ENCODE results near the gene KCNC1. TPM values are rescaled to one million over a fixed set of nuclear protein-coding genes. Genes with fewer than 3 reads are reported as not detected.

Gene KCNC1
- total RNA-seq, 1 experiment from 2014 or later = 0.26 TPM

- CTCF ChIA-PET = no interaction called here
- Mint-ChIP-seq H3K4me1 (ENCODE audit: low read depth, unreplicated experiment) (no peaks in the 10 kb centered on the region), H3K9me3 (ENCODE audit: low read depth, unreplicated experiment) (peaks cover 2% of the 10 kb centered on the region), H3K27ac (ENCODE audit: unreplicated experiment) (no peak overlapping the region), H3K4me3 (ENCODE audit: low read depth, unreplicated experiment) (no peak overlapping the region), H3K27me3 (ENCODE audit: unreplicated experiment) (no peaks in the 10 kb centered on the region), H3K36me3 (ENCODE audit: insufficient read depth, unreplicated experiment) (no peaks in the 10 kb centered on the region)
- intact Hi-C loops (cut with micrococcal nuclease; ENCODE audit: unreplicated experiment) = no loop called here
- no peak for DNase-seq
- no peak for TF ChIP-seq CTCF (IDR thresholded peaks at IDR 0.05; ENCODE audit: unreplicated experiment)
- no TSS peak for BruUV-seq (replicated peaks)
Measured at GRCh38 chr11:17810041-17810440, 75.5 kb downstream of the KCNC1 start.

- no peak for DNase-seq
- Mint-ChIP-seq H3K4me1 (ENCODE audit: low read depth, unreplicated experiment) (no peaks in the 10 kb centered on the region), H3K36me3 (ENCODE audit: insufficient read depth, unreplicated experiment) (no peaks in the 10 kb centered on the region), H3K27me3 (ENCODE audit: unreplicated experiment) (no peaks in the 10 kb centered on the region), H3K9me3 (ENCODE audit: low read depth, unreplicated experiment) (peaks cover 2% of the 10 kb centered on the region), H3K4me3 (ENCODE audit: low read depth, unreplicated experiment) (no peak overlapping the region), H3K27ac (ENCODE audit: unreplicated experiment) (no peak overlapping the region)
- no peak for TF ChIP-seq CTCF (IDR thresholded peaks at IDR 0.05; ENCODE audit: unreplicated experiment)
- CTCF ChIA-PET = interaction anchor here (0.7 kb wide), 1 partner anchor 162 kb away, joined by 3 read pairs; no protein-coding TSS in a partner anchor
- intact Hi-C loops (cut with micrococcal nuclease; ENCODE audit: unreplicated experiment) = no loop called here
- BruUV-seq (replicated peaks) = no TSS peak
Measured at GRCh38 chr11:17810746-17811145, 76.2 kb downstream of the KCNC1 start.

- no peaks in the 10 kb centered on the region for H3K36me3 Mint-ChIP-seq (ENCODE audit: insufficient read depth, unreplicated experiment)
- peaks cover 2% of the 10 kb centered on the region for H3K9me3 Mint-ChIP-seq (ENCODE audit: low read depth, unreplicated experiment)
- BruUV-seq (replicated peaks) = no TSS peak
- CTCF ChIA-PET = no interaction called here
- no peaks in the 10 kb centered on the region for H3K27me3 Mint-ChIP-seq (ENCODE audit: unreplicated experiment)
- no peaks in the 10 kb centered on the region for H3K4me1 Mint-ChIP-seq (ENCODE audit: low read depth, unreplicated experiment)
- intact Hi-C loops (cut with micrococcal nuclease; ENCODE audit: unreplicated experiment) = no loop called here
- no peak for TF ChIP-seq CTCF (IDR thresholded peaks at IDR 0.05; ENCODE audit: unreplicated experiment)
- no peak overlapping the region for H3K4me3 Mint-ChIP-seq (ENCODE audit: low read depth, unreplicated experiment)
- DNase-seq = no peak
- H3K27ac Mint-ChIP-seq (ENCODE audit: unreplicated experiment) = no peak overlapping the region
Measured at GRCh38 chr11:17811352-17811751, 76.8 kb downstream of the KCNC1 start.

GRCh38 chr11:17812091-17812864 lies 77.7 kb downstream of the KCNC1 start:
- intact Hi-C loops (cut with micrococcal nuclease; ENCODE audit: unreplicated experiment) = no loop called here
- H3K27ac Mint-ChIP-seq (ENCODE audit: unreplicated experiment) = no peak overlapping the region
- BruUV-seq (replicated peaks) = no TSS peak
- CTCF ChIA-PET = no interaction called here
- no peak for TF ChIP-seq CTCF (IDR thresholded peaks at IDR 0.05; ENCODE audit: unreplicated experiment)
- no peaks in the 10 kb centered on the region for H3K4me1 Mint-ChIP-seq (ENCODE audit: low read depth, unreplicated experiment)
- H3K4me3 Mint-ChIP-seq (ENCODE audit: low read depth, unreplicated experiment) = no peak overlapping the region
- DNase-seq = no peak
- H3K36me3 Mint-ChIP-seq (ENCODE audit: insufficient read depth, unreplicated experiment) = no peaks in the 10 kb centered on the region
- peaks cover 2% of the 10 kb centered on the region for H3K9me3 Mint-ChIP-seq (ENCODE audit: low read depth, unreplicated experiment)
- H3K27me3 Mint-ChIP-seq (ENCODE audit: unreplicated experiment) = no peaks in the 10 kb centered on the region

All from Calu3 (cell line).